HG03457 (cell line): ENCODE data around the gene ZNF417.
A peak's percentile ranks its signal among the peaks of the same experiment; 100 is the strongest.
"Not testable (repeated sequence)": the region's sequence is repeated elsewhere in the genome, so short reads cannot be mapped to it uniquely, and the experiment has no call there.

ENCODE experiments used
- ATAC-seq: cut with Tn5 transposase; IDR thresholded peaks from one replicate; pipeline ENCODE4 v1.9.1; 2021; ENCODE audit warnings: moderate number of reproducible peaks; ENCODE audit not compliant: unreplicated experiment

The ZNF417 gene

GRCh38 chr19:57916168-57916995 is at the start of gene ZNF417:
Gene ZNF417 (minus strand): TSS chr19:57916592. CDS start chr19:57916411, 181 bp downstream.
- ATAC-seq: peak; percentile 90

- ATAC-seq: no peak
These were observed 48.4 kb upstream of the ZNF417 start for GRCh38 chr19:57964761-57965160.

GRCh38 chr19:57961785-57962184 is 45.4 kb upstream of the ZNF417 start:
- no peak for ATAC-seq

- no peak for ATAC-seq
These were observed 38.6 kb upstream of the ZNF417 start for GRCh38 chr19:57954996-57955395.

GRCh38 chr19:57949702-57950101 is 33.3 kb upstream of the ZNF417 start:
- ATAC-seq: no peak

- ATAC-seq: no peak
These were observed 32.9 kb upstream of the ZNF417 start for GRCh38 chr19:57949296-57949695.

GRCh38 chr19:57947419-57948134 is 31.2 kb upstream of the ZNF417 start, which contains the start of gene ZNF256:
Gene ZNF256 (minus strand): TSS chr19:57947706. CDS start chr19:57947474, 232 bp downstream.
- peak; percentile 76 for ATAC-seq

- ATAC-seq: peak; percentile 18
These were observed 30.7 kb upstream of the ZNF417 start for GRCh38 chr19:57947088-57947418.

GRCh38 chr19:57946316-57946715 is 29.9 kb upstream of the ZNF417 start:
- no peak for ATAC-seq

- ATAC-seq: no peak
These were observed 25.2 kb upstream of the ZNF417 start for GRCh38 chr19:57941593-57941992.

GRCh38 chr19:57935731-57936130 is 19.3 kb upstream of the ZNF417 start:
- no peak for ATAC-seq

GRCh38 chr19:57934820-57935665 is 18.7 kb upstream of the ZNF417 start, which contains the start of gene ZNF418:
Gene ZNF418 (minus strand): TSS chr19:57935402. CDS start chr19:57933822, 1,580 bp downstream.
- ATAC-seq: peak; percentile 82

GRCh38 chr19:57927587-57927986 is 11.2 kb upstream of the ZNF417 start:
- ATAC-seq: no peak

GRCh38 chr19:57914531-57914930 is 1.9 kb downstream of the ZNF417 start:
- ATAC-seq: no peak

- no peak for ATAC-seq
These were observed 9.0 kb downstream of the ZNF417 start for GRCh38 chr19:57907394-57907793.

GRCh38 chr19:57905258-57905657 is 11.1 kb downstream of the ZNF417 start:
- ATAC-seq: no peak

- no peak for ATAC-seq
These were observed 12.7 kb downstream of the ZNF417 start for GRCh38 chr19:57903618-57904184.

GRCh38 chr19:57900311-57900710 is 16.1 kb downstream of the ZNF417 start:
- no peak for ATAC-seq

GRCh38 chr19:57890706-57891105 is 25.7 kb downstream of the ZNF417 start:
- ATAC-seq: not testable (repeated sequence)

- ATAC-seq: no peak
These were observed 27.7 kb downstream of the ZNF417 start, which contains the start of gene ZNF814 for GRCh38 chr19:57888560-57889231. Gene ZNF814 (minus strand): TSS chr19:57889037. CDS start chr19:57888802, 235 bp downstream.
